Breast epithelium (tissue), 3 donors: Measurements from ENCODE around the gene KIAA0319L.
"Not testable (repeated sequence)": the region's sequence is repeated elsewhere in the genome, so short reads cannot be mapped to it uniquely, and the experiment has no call there.

Experiments used
- POLR2A ChIP-seq: fragments of 450-650 bp; IDR thresholded peaks from one replicate; pipeline ENCODE4 v1.6.1; 2016; ENCODE audit warnings: antibody characterized with exemption, mild to moderate bottlenecking, moderate library complexity
- POLR2AphosphoS5 ChIP-seq, 3 donors: sonication (generic); formaldehyde crosslinking; IDR thresholded peaks; one replicate each; pipeline ENCODE4 v1.6.1; 2017; ENCODE audit warnings: antibody characterized with exemption in 3 of 3
- TF ChIP-seq, protein P1 (sequence below), 3 donors: fragments of 450-650 bp; IDR thresholded peaks; one replicate each; pipeline ENCODE4 v1.5.1; 2016 to 2017; ENCODE audit warnings: antibody characterized with exemption in 3 of 3, mild to moderate bottlenecking in 3 of 3, moderate library complexity in 3 of 3

DNA sequence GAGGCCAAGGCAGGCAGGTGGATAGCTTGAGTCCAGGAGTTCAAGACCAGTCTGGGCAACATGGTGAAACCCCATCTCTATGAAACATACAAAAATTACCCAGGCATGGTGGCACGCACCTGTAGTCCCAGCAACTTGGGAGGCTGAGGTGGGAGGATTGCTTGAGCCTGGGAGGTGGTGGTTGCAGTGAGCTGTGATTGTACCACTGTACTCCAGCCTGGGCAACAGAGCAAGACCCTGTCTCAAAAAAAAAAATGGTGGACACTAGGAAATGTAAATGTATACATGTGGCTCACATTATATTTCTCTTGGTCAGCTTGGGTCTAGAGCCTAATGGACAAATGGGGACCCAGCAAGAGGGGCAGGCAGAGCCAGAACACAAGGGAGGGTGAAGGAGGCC lies 28.6 kb upstream of the KIAA0319L start:
- not testable (repeated sequence) for TF ChIP-seq POLR2A; POLR2AphosphoS5 (IDR thresholded peaks at IDR 0.05)
- TF ChIP-seq, protein P1, sequence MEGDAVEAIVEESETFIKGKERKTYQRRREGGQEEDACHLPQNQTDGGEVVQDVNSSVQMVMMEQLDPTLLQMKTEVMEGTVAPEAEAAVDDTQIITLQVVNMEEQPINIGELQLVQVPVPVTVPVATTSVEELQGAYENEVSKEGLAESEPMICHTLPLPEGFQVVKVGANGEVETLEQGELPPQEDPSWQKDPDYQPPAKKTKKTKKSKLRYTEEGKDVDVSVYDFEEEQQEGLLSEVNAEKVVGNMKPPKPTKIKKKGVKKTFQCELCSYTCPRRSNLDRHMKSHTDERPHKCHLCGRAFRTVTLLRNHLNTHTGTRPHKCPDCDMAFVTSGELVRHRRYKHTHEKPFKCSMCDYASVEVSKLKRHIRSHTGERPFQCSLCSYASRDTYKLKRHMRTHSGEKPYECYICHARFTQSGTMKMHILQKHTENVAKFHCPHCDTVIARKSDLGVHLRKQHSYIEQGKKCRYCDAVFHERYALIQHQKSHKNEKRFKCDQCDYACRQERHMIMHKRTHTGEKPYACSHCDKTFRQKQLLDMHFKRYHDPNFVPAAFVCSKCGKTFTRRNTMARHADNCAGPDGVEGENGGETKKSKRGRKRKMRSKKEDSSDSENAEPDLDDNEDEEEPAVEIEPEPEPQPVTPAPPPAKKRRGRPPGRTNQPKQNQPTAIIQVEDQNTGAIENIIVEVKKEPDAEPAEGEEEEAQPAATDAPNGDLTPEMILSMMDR (IDR thresholded peaks at IDR 0.05), result not testable (repeated sequence)
